GM12865 (cell line): ENCODE results near the gene PLA1A.

ENCODE experiments used
- DNase-seq: peaks from one replicate; pipeline ENCODE4 v3.0.0; 2010; ENCODE audit warnings: low read depth
- H3K4me3 ChIP-seq: 2 replicates; pipeline ENCODE4 v1.5.1; 2011; ENCODE audit warnings: mild to moderate bottlenecking, low read depth, low read length, control low read depth
- CTCF ChIP-seq: IDR thresholded peaks from 2 replicates; pipeline ENCODE4 v1.5.1; 2011; ENCODE audit warnings: low read length, control low read depth, low read depth, inconsistent platforms; ENCODE audit not compliant: insufficient read depth; ENCODE audit errors: missing control alignments

Gene PLA1A

GRCh38 chr3:119665954-119666559 lies 68.4 kb downstream of the PLA1A start:
- no peak for TF ChIP-seq CTCF
- H3K4me3 ChIP-seq = no peak overlapping the region

GRCh38 chr3:119669906-119670570 lies 72.4 kb downstream of the PLA1A start:
- DNase-seq = no peak
- no peak for TF ChIP-seq CTCF

More at GRCh38 chr3:119665954-119666559, 68.4 kb downstream of the PLA1A start:
- no peak for DNase-seq

GRCh38 chr3:119672776-119673175 lies 75.1 kb downstream of the PLA1A start:
- no peak overlapping the region for H3K4me3 ChIP-seq
- no peak for TF ChIP-seq CTCF
- no peak for DNase-seq

More at GRCh38 chr3:119669906-119670570, 72.4 kb downstream of the PLA1A start:
- H3K4me3 ChIP-seq = no peak overlapping the region

- no peak for TF ChIP-seq CTCF
- H3K4me3 ChIP-seq = no peak overlapping the region
- no peak for DNase-seq
These were observed 76.2 kb downstream of the PLA1A start for GRCh38 chr3:119673875-119674274.

- peak overlapping the region; percentile 85 for H3K4me3 ChIP-seq
- no peak for TF ChIP-seq CTCF
- no peak for DNase-seq
These were observed 77.6 kb downstream of the PLA1A start for GRCh38 chr3:119675188-119675874.

GRCh38 chr3:119676020-119676419 lies 78.3 kb downstream of the PLA1A start:
- no peak for DNase-seq
- peak overlapping the region; percentile 85 for H3K4me3 ChIP-seq
- TF ChIP-seq CTCF = no peak
